ENCODE results near the gene FLVCR1.
"Not testable (repeated sequence)": the region's sequence is repeated elsewhere in the genome, so short reads cannot be mapped to it uniquely, and the experiment has no call there.

FLVCR1 gene

GRCh38 chr1:212822956-212823355 is 35.1 kb upstream of the FLVCR1 start:
- no peak for TF ChIP-seq CTCF (IDR thresholded peaks at IDR 0.05; ENCODE audit: low read depth, low read length)
- Histone ChIP-seq H3K27me3 (no peaks in the 10 kb centered on the region), H3K9me3 (no peaks in the 10 kb centered on the region; the same call in 1 of the 2 replicates), H3K36me3 (no peaks in the 10 kb centered on the region), H3K4me1 (no peaks in the 10 kb centered on the region), H3K4me3 (ENCODE audit: low read depth, low read length) (no peak overlapping the region)
- DNase-seq = no peak

- H3K27me3 ChIP-seq = no peaks in the 10 kb centered on the region
- H3K4me1 ChIP-seq = no peaks in the 10 kb centered on the region
- no peak for DNase-seq
- no peaks in the 10 kb centered on the region for H3K36me3 ChIP-seq
- TF ChIP-seq CTCF (IDR thresholded peaks at IDR 0.05; ENCODE audit: low read depth, low read length) = no peak
- no peaks in the 10 kb centered on the region; the same call in 1 of the 2 replicates for H3K9me3 ChIP-seq
- H3K4me3 ChIP-seq (ENCODE audit: low read depth, low read length) = no peak overlapping the region
These were observed 33.9 kb upstream of the FLVCR1 start for GRCh38 chr1:212824201-212824600.

GRCh38 chr1:212825798-212826452 is 32.1 kb upstream of the FLVCR1 start:
- no peaks in the 10 kb centered on the region; the same call in 1 of the 2 replicates for H3K9me3 ChIP-seq
- no peaks in the 10 kb centered on the region for H3K4me1 ChIP-seq
- no peaks in the 10 kb centered on the region for H3K27me3 ChIP-seq
- no peaks in the 10 kb centered on the region for H3K36me3 ChIP-seq
- no peak for DNase-seq
- TF ChIP-seq CTCF (IDR thresholded peaks at IDR 0.05; ENCODE audit: low read depth, low read length) = no peak
- no peak overlapping the region for H3K4me3 ChIP-seq (ENCODE audit: low read depth, low read length)

GRCh38 chr1:212827171-212827776 is 30.8 kb upstream of the FLVCR1 start:
- H3K36me3 ChIP-seq = no peaks in the 10 kb centered on the region
- no peaks in the 10 kb centered on the region; the same call in 1 of the 2 replicates for H3K9me3 ChIP-seq
- no peak for DNase-seq
- no peak overlapping the region for H3K4me3 ChIP-seq (ENCODE audit: low read depth, low read length)
- H3K27me3 ChIP-seq = no peaks in the 10 kb centered on the region
- no peaks in the 10 kb centered on the region for H3K4me1 ChIP-seq
- no peak for TF ChIP-seq CTCF (IDR thresholded peaks at IDR 0.05; ENCODE audit: low read depth, low read length)

- DNase-seq = no peak
- TF ChIP-seq CTCF (IDR thresholded peaks at IDR 0.05; ENCODE audit: low read depth, low read length) = no peak
These were observed 30.2 kb upstream of the FLVCR1 start for GRCh38 chr1:212827831-212828278.

GRCh38 chr1:212828395-212828794 is 29.7 kb upstream of the FLVCR1 start:
- H3K27me3 ChIP-seq = no peaks in the 10 kb centered on the region
- no peaks in the 10 kb centered on the region for H3K4me1 ChIP-seq
- no peak for DNase-seq
- H3K36me3 ChIP-seq = no peaks in the 10 kb centered on the region
- TF ChIP-seq CTCF (IDR thresholded peaks at IDR 0.05; ENCODE audit: low read depth, low read length) = no peak
- no peak overlapping the region for H3K4me3 ChIP-seq (ENCODE audit: low read depth, low read length)
- H3K9me3 ChIP-seq = no peaks in the 10 kb centered on the region; the same call in 1 of the 2 replicates

More at GRCh38 chr1:212827831-212828278, 30.2 kb upstream of the FLVCR1 start:
- H3K4me1 ChIP-seq = no peaks in the 10 kb centered on the region
- H3K27me3 ChIP-seq = no peaks in the 10 kb centered on the region
- no peaks in the 10 kb centered on the region for H3K36me3 ChIP-seq
- H3K9me3 ChIP-seq = no peaks in the 10 kb centered on the region; the same call in 1 of the 2 replicates
- no peak overlapping the region for H3K4me3 ChIP-seq (ENCODE audit: low read depth, low read length)

GRCh38 chr1:212833211-212834207 is 24.6 kb upstream of the FLVCR1 start:
- DNase-seq; H3K4me1 ChIP-seq; H3K27me3 ChIP-seq; H3K9me3 ChIP-seq; H3K4me3 ChIP-seq (ENCODE audit: low read depth, low read length); H3K36me3 ChIP-seq: not testable (repeated sequence)

Measured in BE2C (cell line).